H9 (cell line): ENCODE measurements around the gene CHTF8. TPM values are rescaled to one million over a fixed set of nuclear protein-coding genes. Genes with fewer than 3 reads are reported as not detected.
A peak's percentile ranks its signal among the peaks of the same experiment; 100 is the strongest.
"Not testable (repeated sequence)": the region's sequence is repeated elsewhere in the genome, so short reads cannot be mapped to it uniquely, and the experiment has no call there.

Source experiments
- DNase-seq: peaks from one replicate; pipeline ENCODE4 v3.0.0-alpha.2; 2017
- H2AFZ ChIP-seq: one replicate; pipeline ENCODE4 v1.6.1; 2013; ENCODE audit warnings: mild to moderate bottlenecking, low read length, control low read depth, moderate library complexity
- H2AK5ac ChIP-seq: 2 replicates; pipeline ENCODE4 v1.6.1; 2013; ENCODE audit warnings: low read length, control low read depth, mixed read lengths; ENCODE audit not compliant: insufficient read length
- H2BK120ac ChIP-seq: one replicate; pipeline ENCODE4 v1.6.1; 2013; ENCODE audit warnings: low read depth, mild to moderate bottlenecking, low read length, control low read depth, inconsistent platforms; ENCODE audit not compliant: poor library complexity, severe bottlenecking
- H2BK12ac ChIP-seq: 2 replicates; pipeline ENCODE4 v1.6.1; 2013; ENCODE audit warnings: low read length, control low read depth, mixed read lengths, low read depth; ENCODE audit not compliant: insufficient read length
- H2BK15ac ChIP-seq: 2 replicates; pipeline ENCODE4 v1.6.1; 2013; ENCODE audit warnings: low read depth, low read length, control low read depth
- H2BK20ac ChIP-seq: one replicate; pipeline ENCODE4 v1.6.1; 2013; ENCODE audit warnings: low read depth, mild to moderate bottlenecking, low read length, control low read depth, inconsistent platforms; ENCODE audit not compliant: poor library complexity, severe bottlenecking
- H2BK5ac ChIP-seq: 2 replicates; pipeline ENCODE4 v1.6.1; 2013; ENCODE audit warnings: low read length, control low read depth, mixed read lengths; ENCODE audit not compliant: insufficient read length
- H3K14ac ChIP-seq: 2 replicates; pipeline ENCODE4 v1.6.1; 2013; ENCODE audit warnings: low read length, control low read depth; ENCODE audit not compliant: insufficient read depth
- H3K18ac ChIP-seq: 2 replicates; pipeline ENCODE4 v1.6.1; 2013; ENCODE audit warnings: low read depth, mild to moderate bottlenecking, mixed read lengths, low read length, control low read depth; ENCODE audit not compliant: insufficient read length
- H3K23ac ChIP-seq: 2 replicates; pipeline ENCODE4 v1.6.1; 2013; ENCODE audit warnings: low read length, control low read depth, mixed read lengths, low read depth; ENCODE audit not compliant: insufficient read length
- H3K23me2 ChIP-seq: 2 replicates; pipeline ENCODE4 v1.6.1; 2013; ENCODE audit warnings: low read depth, mild to moderate bottlenecking, mixed read lengths, low read length, control low read depth; ENCODE audit not compliant: insufficient read length, poor library complexity, severe bottlenecking
- H3K27ac ChIP-seq: 2 replicates; pipeline ENCODE4 v1.5.1; 2013; ENCODE audit warnings: low read length, control low read depth, mixed read lengths, low read depth; ENCODE audit not compliant: insufficient read length
- H3K27me3 ChIP-seq: 2 replicates; pipeline ENCODE4 v1.6.1; 2013; ENCODE audit warnings: low read length, control low read depth, inconsistent platforms; ENCODE audit not compliant: insufficient read depth
- H3K4ac ChIP-seq: 2 replicates; pipeline ENCODE4 v1.6.1; 2013; ENCODE audit warnings: low read depth, mild to moderate bottlenecking, control low read depth, inconsistent platforms, low read length, moderate library complexity
- H3K4me1 ChIP-seq: 2 replicates; pipeline ENCODE4 v1.6.1; 2013; ENCODE audit warnings: low read length, control low read depth, inconsistent platforms; ENCODE audit not compliant: insufficient read depth
- H3K4me2 ChIP-seq: 2 replicates; pipeline ENCODE4 v1.6.1; 2013; ENCODE audit warnings: low read length, control low read depth, mixed read lengths; ENCODE audit not compliant: insufficient read length, insufficient read depth
- H3K56ac ChIP-seq: 2 replicates; pipeline ENCODE4 v1.6.1; 2013; ENCODE audit warnings: low read depth, mild to moderate bottlenecking, mixed read lengths, low read length, control low read depth; ENCODE audit not compliant: insufficient read length
- H3K79me1 ChIP-seq: 2 replicates; pipeline ENCODE4 v1.6.1; 2013; ENCODE audit warnings: low read depth, mild to moderate bottlenecking, moderate library complexity, low read length, control low read depth, inconsistent platforms; ENCODE audit not compliant: insufficient read depth, poor library complexity, severe bottlenecking
- H3K79me2 ChIP-seq: 2 replicates; pipeline ENCODE4 v1.6.1; 2013; ENCODE audit warnings: low read length, control low read depth, inconsistent platforms; ENCODE audit not compliant: insufficient read depth
- H3K9ac ChIP-seq: 2 replicates; pipeline ENCODE4 v1.6.1; 2013; ENCODE audit warnings: low read length, control low read depth, mixed read lengths; ENCODE audit not compliant: insufficient read length; ENCODE audit errors: extremely low read depth
- H3K9me3 ChIP-seq: one replicate; pipeline ENCODE4 v1.6.1; 2013; ENCODE audit warnings: low read depth, low read length, inconsistent platforms; ENCODE audit not compliant: control insufficient read depth
- H3T11ph ChIP-seq: one replicate; pipeline ENCODE4 v1.6.1; 2013; ENCODE audit warnings: mild to moderate bottlenecking, low read length, control low read depth, inconsistent platforms
- H4K20me1 ChIP-seq: one replicate; pipeline ENCODE4 v1.6.1; 2013; ENCODE audit not compliant: control insufficient read depth, insufficient read length, insufficient read depth
- H4K5ac ChIP-seq: 2 replicates; pipeline ENCODE4 v1.6.1; 2013; ENCODE audit warnings: low read depth, mild to moderate bottlenecking, mixed read lengths, low read length, control low read depth; ENCODE audit not compliant: insufficient read length
- H4K8ac ChIP-seq: replicated peaks from 2 replicates; pipeline ENCODE4 v1.6.1; 2013; ENCODE audit warnings: low read length, control low read depth, mixed read lengths, low read depth; ENCODE audit not compliant: insufficient read length
- H4K91ac ChIP-seq: 2 replicates; pipeline ENCODE4 v1.6.1; 2013; ENCODE audit warnings: low read depth, mild to moderate bottlenecking, moderate library complexity, mixed read lengths, low read length, control low read depth; ENCODE audit not compliant: insufficient read length
- H3K27ac Mint-ChIP-seq, 3 experiments: 2 replicates in 2 of 3; 3 replicates in 1 of 3; pipeline ENCODE4 v1.8.0; 2020 to 2021; ENCODE audit warnings: mixed read lengths in 3 of 3, mild to moderate bottlenecking in 1 of 3, moderate library complexity in 1 of 3
- H3K27me3 Mint-ChIP-seq: 2 replicates; pipeline ENCODE4 v1.8.0; 2021; ENCODE audit warnings: low read depth, mild to moderate bottlenecking, moderate library complexity, mixed read lengths
- H3K36me3 Mint-ChIP-seq, 3 experiments: 2 replicates in 2 of 3; 3 replicates in 1 of 3; pipeline ENCODE4 v1.8.0; 2020 to 2021; ENCODE audit warnings: low read depth in 3 of 3, mixed read lengths in 3 of 3; ENCODE audit not compliant: insufficient read depth in 1 of 3
- H3K4me1 Mint-ChIP-seq, 2 experiments: 2 replicates each; pipeline ENCODE4 v1.8.0; 2020; ENCODE audit warnings: mixed read lengths in 2 of 2
- H3K4me3 Mint-ChIP-seq, 2 experiments: 2 replicates in 1 of 2; 3 replicates in 1 of 2; pipeline ENCODE4 v1.8.0; 2020 to 2021; ENCODE audit warnings: mild to moderate bottlenecking in 2 of 2, mixed read lengths in 2 of 2, moderate library complexity in 1 of 2
- H3K9me3 Mint-ChIP-seq, 2 experiments: 2 replicates in 1 of 2; 3 replicates in 1 of 2; pipeline ENCODE4 v1.8.0; 2020; ENCODE audit warnings: mild to moderate bottlenecking in 2 of 2, mixed read lengths in 2 of 2, moderate library complexity in 1 of 2
- WGBS: extraction: QIAGEN DNeasy Blood & Tissue Kit; methylation state at CpG from one replicate; pipeline ENCODE4 v1.1.7; 2013; ENCODE audit warnings: missing lambda C conversion rate, low lambda C conversion rate, mixed read lengths; ENCODE audit not compliant: insufficient read length; ENCODE audit errors: extremely low coverage; 5-methylcytosine and 5-hydroxymethylcytosine counted together
- total RNA-seq: library from RNA; stranded (reverse); gene quantifications from 2 replicates; pipeline ENCODE4 v1.2.1, GENCODE V29; 2021
- TF ChIP-seq, protein P1 (sequence below): fragments of 200-600 bp; sonication (generic); conservative IDR thresholded peaks from 3 replicates; pipeline ENCODE4 v1.8.0; 2021; ENCODE audit warnings: antibody characterized with exemption, mild to moderate bottlenecking

CHTF8 gene
- total RNA-seq, 1 experiment from 2014 or later = 168 TPM

DNA sequence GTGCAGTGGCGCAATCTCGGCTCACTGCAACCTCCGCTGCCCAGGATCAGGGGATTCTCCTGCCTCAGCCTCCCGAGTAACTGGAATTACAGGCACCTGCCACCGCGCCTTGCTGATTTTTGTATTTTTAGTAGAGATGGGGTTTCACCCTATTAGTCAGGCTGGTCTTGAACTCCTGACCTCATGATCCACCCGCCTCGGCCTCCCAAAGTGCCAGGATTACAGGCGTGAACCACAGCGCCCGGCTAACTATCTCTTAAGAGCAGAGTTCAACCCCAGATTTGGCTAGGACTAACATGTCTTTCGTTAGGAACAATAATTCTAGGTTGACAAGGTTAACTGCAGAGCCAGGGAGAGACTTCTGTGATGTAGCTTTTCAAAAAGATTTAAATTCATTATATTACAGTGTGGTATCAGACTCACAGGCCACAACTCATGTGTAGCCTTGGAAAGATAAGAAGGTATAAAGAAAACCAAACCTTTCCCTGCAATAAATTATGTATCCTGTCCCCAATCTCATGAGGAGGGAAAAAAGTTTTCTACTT lies 4.3 kb downstream of the CHTF8 start:
- Histone ChIP-seq H3T11ph (no peak overlapping the region), H3K56ac (no peak overlapping the region), H3K4me2 (no peak overlapping the region), H4K8ac (no peak overlapping the region), H3K27me3 (no peaks in the 10 kb centered on the region), H2BK5ac (no peak overlapping the region), H4K91ac (no peak overlapping the region), H3K9me3 (no peaks in the 10 kb centered on the region), H4K20me1 (peaks cover 2% of the 10 kb centered on the region), H3K4ac (no peak overlapping the region), H2BK120ac (no peak overlapping the region), H2AK5ac (no peak overlapping the region), H2BK15ac (no peak overlapping the region), H3K79me2 (peaks cover 16% of the 10 kb centered on the region; the same call in 1 of the 2 replicates), H2BK20ac (no peak overlapping the region), H3K14ac (no peak overlapping the region), H3K79me1 (peaks cover 3% of the 10 kb centered on the region), H3K18ac (no peak overlapping the region), H3K27ac (no peak overlapping the region), H3K23ac (no peak overlapping the region), H3K23me2 (peaks cover 9% of the 10 kb centered on the region), H2BK12ac (no peak overlapping the region), H2AFZ (no peak overlapping the region), H3K4me1 (0 out of 2 replicates have a peak, but pooled peaks cover 2% of the 10 kb centered on the region), H4K5ac (no peak overlapping the region), H3K9ac (no peak overlapping the region)
- TF ChIP-seq, protein P1, sequence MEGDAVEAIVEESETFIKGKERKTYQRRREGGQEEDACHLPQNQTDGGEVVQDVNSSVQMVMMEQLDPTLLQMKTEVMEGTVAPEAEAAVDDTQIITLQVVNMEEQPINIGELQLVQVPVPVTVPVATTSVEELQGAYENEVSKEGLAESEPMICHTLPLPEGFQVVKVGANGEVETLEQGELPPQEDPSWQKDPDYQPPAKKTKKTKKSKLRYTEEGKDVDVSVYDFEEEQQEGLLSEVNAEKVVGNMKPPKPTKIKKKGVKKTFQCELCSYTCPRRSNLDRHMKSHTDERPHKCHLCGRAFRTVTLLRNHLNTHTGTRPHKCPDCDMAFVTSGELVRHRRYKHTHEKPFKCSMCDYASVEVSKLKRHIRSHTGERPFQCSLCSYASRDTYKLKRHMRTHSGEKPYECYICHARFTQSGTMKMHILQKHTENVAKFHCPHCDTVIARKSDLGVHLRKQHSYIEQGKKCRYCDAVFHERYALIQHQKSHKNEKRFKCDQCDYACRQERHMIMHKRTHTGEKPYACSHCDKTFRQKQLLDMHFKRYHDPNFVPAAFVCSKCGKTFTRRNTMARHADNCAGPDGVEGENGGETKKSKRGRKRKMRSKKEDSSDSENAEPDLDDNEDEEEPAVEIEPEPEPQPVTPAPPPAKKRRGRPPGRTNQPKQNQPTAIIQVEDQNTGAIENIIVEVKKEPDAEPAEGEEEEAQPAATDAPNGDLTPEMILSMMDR = no peak
- DNase-seq = no peak
- Mint-ChIP-seq H3K27me3 (no peaks in the 10 kb centered on the region), H3K27ac (0 out of 7 replicates have a peak overlapping the region, but pooled peaks of 1 of the 3 experiments have one; percentile 68), H3K4me1 (peaks cover 13 to 16% of the 10 kb centered on the region in 2 experiments), H3K4me3 (no peak overlapping the region), H3K9me3 (no peaks in the 10 kb centered on the region), H3K36me3 (peaks cover 8 to 40% (median 19%) of the 10 kb centered on the region in 3 experiments; a peak in 6 of 7 replicates)
- WGBS = no CpG with 5 or more reads among the region's 12 CpGs

GRCh38 chr16:69126801-69127200 lies 5.6 kb downstream of the CHTF8 start:
- H3K23ac ChIP-seq, H3K4me1 ChIP-seq, H3K27ac ChIP-seq, DNase-seq, H3T11ph ChIP-seq, H3K79me1 ChIP-seq, H3K14ac ChIP-seq, H4K91ac ChIP-seq, H3K9me3 Mint-ChIP-seq, H2BK15ac ChIP-seq, H4K20me1 ChIP-seq, H3K27me3 ChIP-seq, H2AFZ ChIP-seq, H2BK20ac ChIP-seq, H3K4ac ChIP-seq, H3K9ac ChIP-seq, H3K18ac ChIP-seq, H3K4me2 ChIP-seq, H2BK12ac ChIP-seq, H3K23me2 ChIP-seq, H4K8ac ChIP-seq, H3K27me3 Mint-ChIP-seq, H3K56ac ChIP-seq, H2AK5ac ChIP-seq, H2BK120ac ChIP-seq, H3K4me3 Mint-ChIP-seq, H3K9me3 ChIP-seq, H4K5ac ChIP-seq, H2BK5ac ChIP-seq: not testable (repeated sequence)
- H3K79me2 ChIP-seq = peaks cover 13% of the 10 kb centered on the region; the same call in 1 of the 2 replicates
- H3K4me1 Mint-ChIP-seq = peaks cover 13 to 14% of the 10 kb centered on the region in 2 experiments
- WGBS = no CpG with 5 or more reads among the region's 10 CpGs
- peak overlapping the region in 2 of 3 experiments; percentile 4 to 76; a peak in 2 of 7 replicates for H3K27ac Mint-ChIP-seq
- H3K36me3 Mint-ChIP-seq = peaks cover 10 to 41% (median 23%) of the 10 kb centered on the region in 3 experiments
